Endothelial cell of coronary artery (primary cell): ENCODE results near the gene RPL31. TPM values are rescaled to one million over a fixed set of nuclear protein-coding genes. Genes with fewer than 3 reads are reported as not detected.

Experiments
- total RNA-seq: library from RNA; depleted of rRNA; stranded (reverse); fragments of >200 nt; gene quantifications from 2 replicates; pipeline ENCODE4 v1.2.3, GENCODE V29; 2014

RPL31 gene
- total RNA-seq, result 1,937 and 2,025 TPM in 2 replicates

DNA sequence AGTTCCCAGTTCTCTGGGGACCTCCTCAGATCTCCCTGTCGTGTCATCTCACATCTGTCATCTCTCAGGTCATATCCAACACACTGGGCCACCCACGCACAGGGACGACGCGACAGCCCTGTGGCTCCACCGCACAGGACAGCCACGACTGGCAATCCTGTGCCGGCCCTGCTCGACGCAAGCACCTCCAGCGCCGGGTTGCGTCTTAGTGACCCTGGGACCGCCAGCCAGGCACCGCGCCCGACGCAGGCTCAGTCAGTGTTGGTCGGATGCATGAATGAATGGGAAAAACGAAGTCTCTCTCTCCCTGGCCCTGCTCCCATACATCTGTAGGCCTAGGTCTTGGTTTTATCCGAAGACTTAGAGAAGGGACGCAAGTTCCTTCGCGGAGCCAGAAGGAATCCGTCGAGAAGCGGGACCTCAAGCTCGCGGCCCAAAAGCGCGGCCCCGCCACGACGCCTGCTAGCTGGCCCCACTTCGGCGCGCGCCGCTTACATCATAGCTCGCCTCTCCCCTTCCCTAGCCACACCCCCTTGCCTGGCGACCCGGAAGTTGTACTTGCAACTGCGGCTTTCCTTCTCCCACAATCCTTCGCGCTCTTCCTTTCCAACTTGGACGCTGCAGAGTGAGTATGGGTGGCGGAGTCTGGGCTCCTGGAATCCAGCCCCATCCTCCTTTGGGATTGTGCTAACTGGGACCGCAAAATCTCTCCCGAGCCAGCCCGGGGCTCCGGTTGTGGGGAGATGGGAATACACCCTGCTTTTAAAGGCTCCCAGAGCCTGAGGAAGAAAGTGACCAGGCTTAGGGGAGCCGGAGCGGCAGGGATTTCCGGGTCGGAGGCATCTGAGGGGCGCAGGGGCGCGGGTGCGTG is at the start of gene RPL31:
Gene RPL31 (plus strand): TSS at position 599 of the 871 bp plus-strand sequence. CDS start 413 bp downstream, outside the sequence.

Other genes with a start within 250 kb of the RPL31 start
- 5.8 and 6.6 TPM in 2 replicates for gene NPAS2, start 182.2 kb upstream of the RPL31 start, total RNA-seq
- gene TBC1D8, start 149.1 kb downstream of the RPL31 start, total RNA-seq, result 27.8 and 30.9 TPM in 2 replicates